Measurements from ENCODE around the gene ANKS6. TPM values are rescaled to one million over a fixed set of nuclear protein-coding genes. Genes with fewer than 3 reads are reported as not detected.

Gene ANKS6
- total RNA-seq, 1 experiment from 2014 or later: 19.6 TPM

DNA sequence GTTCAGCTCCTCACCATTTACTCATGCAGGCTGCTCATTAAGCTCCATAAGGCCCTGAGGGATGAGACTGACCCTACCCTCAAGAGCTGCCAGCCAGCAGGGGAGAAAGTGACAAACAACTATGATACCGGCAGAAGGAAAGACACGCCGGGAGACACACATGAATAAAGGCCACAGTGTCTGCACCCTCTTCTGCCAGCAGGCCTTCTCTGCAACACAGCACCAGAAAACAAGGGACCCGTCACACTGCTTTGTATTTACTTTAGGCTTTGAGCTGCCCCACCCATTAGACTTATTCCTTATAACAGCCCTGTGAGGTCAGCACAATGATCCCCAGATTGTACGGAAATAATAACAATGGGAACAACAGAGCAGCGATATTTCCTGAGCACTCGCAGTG is 94.8 kb downstream of the ANKS6 start:
- BruUV-seq (replicated peaks): no TSS peak
- no peaks in the 10 kb centered on the region for H3K27me3 ChIP-seq (ENCODE audit: control insufficient read depth, insufficient read depth, low read length)
- TF ChIP-seq CTCF (IDR thresholded peaks at IDR 0.05): no peak
- no peak for TF ChIP-seq POLR2AphosphoS5 (IDR thresholded peaks at IDR 0.05; ENCODE audit: low read depth, low read length)
- TF ChIP-seq REST (IDR thresholded peaks at IDR 0.05; ENCODE audit: insufficient read depth in 1 of 2, low read depth in 2 of 2, low read length in 1 of 2): no peak
- TF ChIP-seq TCF7L2 (IDR thresholded peaks at IDR 0.05; ENCODE audit: low read depth, low read length): no peak
- no peak for TF ChIP-seq SIN3A (IDR thresholded peaks at IDR 0.05; ENCODE audit: borderline replicate concordance, insufficient read depth, low read depth, low read length)
- POLR2A ChIA-PET: no interaction called here
- in situ Hi-C loops (cut with HindIII; ENCODE audit: low pct_unique_long_range_greater_than_20kb, low sequenced_read_pairs) (no loop called here), intact Hi-C loops (cut with micrococcal nuclease; ENCODE audit: unreplicated experiment) (no loop called here)
- no peak overlapping the region for H3K27ac ChIP-seq (ENCODE audit: low read length)
- H3K9me3 ChIP-seq (ENCODE audit: control insufficient read depth, insufficient read depth, low read depth, low read length): no peaks in the 10 kb centered on the region
- DNase-seq (ENCODE audit: low read depth, low spot score) (no peak), ATAC-seq (no peak)
- CTCF ChIA-PET: interaction anchor here (0.5 kb wide), 1 partner anchor 87 kb away, joined by 4 read pairs; no protein-coding TSS in a partner anchor
- no peak overlapping the region for H3K4me3 ChIP-seq (ENCODE audit: low read depth in 2 of 2, low read length in 2 of 2)
- no peaks in the 10 kb centered on the region; the same call in 1 of the 2 replicates for H3K4me1 ChIP-seq (ENCODE audit: control insufficient read depth, insufficient read depth, low read length)
- H3K36me3 ChIP-seq (ENCODE audit: control insufficient read depth, insufficient read depth, low read length): no peaks in the 10 kb centered on the region

DNA sequence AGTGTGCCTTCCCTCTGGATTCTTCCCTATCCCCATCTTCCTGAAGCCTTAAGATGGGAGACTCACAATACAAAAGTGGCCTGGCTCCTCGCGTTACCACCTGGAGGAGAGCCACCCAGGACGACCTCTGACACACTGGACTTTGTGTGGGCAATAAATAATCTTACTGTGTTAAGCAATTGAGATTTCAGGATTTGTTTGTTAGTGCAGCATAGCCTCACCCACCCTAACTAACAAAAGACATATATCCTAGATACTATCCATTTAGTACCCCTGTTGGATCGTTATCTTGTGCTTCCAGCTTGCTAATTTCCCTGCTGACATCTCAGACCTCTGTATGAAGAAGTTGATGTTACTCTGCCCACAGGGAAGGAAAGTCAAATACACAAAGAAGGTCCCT is 95.6 kb downstream of the ANKS6 start:
- DNase-seq (ENCODE audit: low read depth, low spot score) (no peak), ATAC-seq (no peak)
- Histone ChIP-seq H3K4me1 (ENCODE audit: control insufficient read depth, insufficient read depth, low read length) (no peaks in the 10 kb centered on the region; the same call in 1 of the 2 replicates), H3K9me3 (ENCODE audit: control insufficient read depth, insufficient read depth, low read depth, low read length) (no peaks in the 10 kb centered on the region), H3K36me3 (ENCODE audit: control insufficient read depth, insufficient read depth, low read length) (no peaks in the 10 kb centered on the region), H3K27ac (ENCODE audit: low read length) (no peak overlapping the region), H3K4me3 (ENCODE audit: low read depth in 2 of 2, low read length in 2 of 2) (no peak overlapping the region), H3K27me3 (ENCODE audit: control insufficient read depth, insufficient read depth, low read length) (no peaks in the 10 kb centered on the region; the same call in 1 of the 2 replicates)
- in situ Hi-C loops (cut with HindIII; ENCODE audit: low pct_unique_long_range_greater_than_20kb, low sequenced_read_pairs) (no loop called here), intact Hi-C loops (cut with micrococcal nuclease; ENCODE audit: unreplicated experiment) (no loop called here)
- CTCF ChIA-PET: no interaction called here
- BruUV-seq (replicated peaks): no TSS peak
- no peak for TF ChIP-seq SIN3A (IDR thresholded peaks at IDR 0.05; ENCODE audit: borderline replicate concordance, insufficient read depth, low read depth, low read length)
- no peak for TF ChIP-seq REST (IDR thresholded peaks at IDR 0.05; ENCODE audit: insufficient read depth in 1 of 2, low read depth in 2 of 2, low read length in 1 of 2)
- TF ChIP-seq CTCF (IDR thresholded peaks at IDR 0.05): no peak
- no peak for TF ChIP-seq TCF7L2 (IDR thresholded peaks at IDR 0.05; ENCODE audit: low read depth, low read length)
- TF ChIP-seq POLR2AphosphoS5 (IDR thresholded peaks at IDR 0.05; ENCODE audit: low read depth, low read length): no peak
- POLR2A ChIA-PET: no interaction called here
